ENCODE results near the gene CPLX1.
"Not testable (repeated sequence)": the region's sequence is repeated elsewhere in the genome, so short reads cannot be mapped to it uniquely, and the experiment has no call there.

Gene CPLX1

GRCh38 chr4:818106-818921 lies 7.6 kb downstream of the CPLX1 start:
- DNase-seq, result no peak

GRCh38 chr4:815464-816146 lies 10.3 kb downstream of the CPLX1 start:
- peak; percentile 38 for DNase-seq

- no peak for DNase-seq
Observed at GRCh38 chr4:814312-814850, 11.5 kb downstream of the CPLX1 start.

- DNase-seq, result no peak
Observed at GRCh38 chr4:813900-814299, 12.0 kb downstream of the CPLX1 start.

GRCh38 chr4:808860-809570 lies 16.9 kb downstream of the CPLX1 start:
- DNase-seq, result no peak

GRCh38 chr4:807792-808191 lies 18.1 kb downstream of the CPLX1 start:
- DNase-seq, result no peak

- DNase-seq, result not testable (repeated sequence)
Observed at GRCh38 chr4:806979-807378, 18.9 kb downstream of the CPLX1 start.

- DNase-seq, result no peak
Observed at GRCh38 chr4:804804-805203, 21.1 kb downstream of the CPLX1 start.

GRCh38 chr4:803884-804283 lies 22.0 kb downstream of the CPLX1 start:
- no peak for DNase-seq

- DNase-seq, result peak; percentile 93
Observed at GRCh38 chr4:801436-802124, 24.3 kb downstream of the CPLX1 start.

GRCh38 chr4:797066-797465 lies 28.9 kb downstream of the CPLX1 start:
- peak; percentile 84 for DNase-seq

- DNase-seq, result no peak
Observed at GRCh38 chr4:796206-796605, 29.7 kb downstream of the CPLX1 start.

- DNase-seq, result no peak
Observed at GRCh38 chr4:795726-796119, 30.2 kb downstream of the CPLX1 start.

- no peak for DNase-seq
Observed at GRCh38 chr4:794900-795725, 30.8 kb downstream of the CPLX1 start.

GRCh38 chr4:793941-794621 lies 31.8 kb downstream of the CPLX1 start:
- DNase-seq, result no peak

- no peak for DNase-seq
Observed at GRCh38 chr4:793093-793861, 32.7 kb downstream of the CPLX1 start.

- no peak for DNase-seq
Observed at GRCh38 chr4:792626-793092, 33.3 kb downstream of the CPLX1 start.

- no peak for DNase-seq
Observed at GRCh38 chr4:791898-792625, 33.9 kb downstream of the CPLX1 start.

GRCh38 chr4:791252-791897 lies 34.6 kb downstream of the CPLX1 start:
- no peak for DNase-seq

Measured in DMS53 (cell line).